Hepatocyte (in vitro differentiated cells): ENCODE results near the gene FAM153A.
"Not testable (repeated sequence)": the region's sequence is repeated elsewhere in the genome, so short reads cannot be mapped to it uniquely, and the experiment has no call there.

Source experiments
- EZH2 ChIP-seq: fragments of 200-600 bp; sonication (generic); IDR thresholded peaks from 2 replicates; pipeline ENCODE4 v1.6.1; 2016; ENCODE audit warnings: antibody characterized with exemption, mild to moderate bottlenecking, borderline replicate concordance
- EZH2phosphoT487 ChIP-seq: fragments of 200-600 bp; sonication (generic); IDR thresholded peaks from one replicate; pipeline ENCODE4 v1.6.1; 2018; ENCODE audit warnings: antibody characterized with exemption, mild to moderate bottlenecking, low read depth, moderate library complexity; ENCODE audit not compliant: unreplicated experiment, severe bottlenecking
- TF ChIP-seq, protein P1 (sequence below): fragments of 200-600 bp; sonication (generic); IDR thresholded peaks from 2 replicates; pipeline ENCODE4 v1.5.1; 2016; ENCODE audit warnings: antibody characterized with exemption, mild to moderate bottlenecking; ENCODE audit not compliant: poor library complexity

DNA sequence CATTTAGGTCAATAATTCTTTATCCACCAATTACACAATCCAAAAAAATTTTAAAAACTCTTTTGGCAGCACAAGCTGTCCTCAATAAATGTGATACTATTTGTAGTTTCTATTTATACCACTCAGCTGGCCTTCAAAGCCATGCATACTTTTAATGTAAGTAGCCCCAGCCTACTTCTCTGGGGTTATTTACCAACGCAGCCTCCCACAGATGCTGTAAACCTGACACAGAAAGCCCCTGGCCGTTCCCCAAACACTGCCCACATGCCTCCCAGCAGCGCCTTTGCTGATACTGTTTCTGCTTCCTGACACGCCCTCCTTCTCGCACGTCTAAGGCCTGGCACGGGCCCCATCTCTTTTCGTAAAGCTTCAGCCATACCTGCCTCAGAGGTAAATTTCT is 62.7 kb downstream of the FAM153A start:
- TF ChIP-seq, protein P1, sequence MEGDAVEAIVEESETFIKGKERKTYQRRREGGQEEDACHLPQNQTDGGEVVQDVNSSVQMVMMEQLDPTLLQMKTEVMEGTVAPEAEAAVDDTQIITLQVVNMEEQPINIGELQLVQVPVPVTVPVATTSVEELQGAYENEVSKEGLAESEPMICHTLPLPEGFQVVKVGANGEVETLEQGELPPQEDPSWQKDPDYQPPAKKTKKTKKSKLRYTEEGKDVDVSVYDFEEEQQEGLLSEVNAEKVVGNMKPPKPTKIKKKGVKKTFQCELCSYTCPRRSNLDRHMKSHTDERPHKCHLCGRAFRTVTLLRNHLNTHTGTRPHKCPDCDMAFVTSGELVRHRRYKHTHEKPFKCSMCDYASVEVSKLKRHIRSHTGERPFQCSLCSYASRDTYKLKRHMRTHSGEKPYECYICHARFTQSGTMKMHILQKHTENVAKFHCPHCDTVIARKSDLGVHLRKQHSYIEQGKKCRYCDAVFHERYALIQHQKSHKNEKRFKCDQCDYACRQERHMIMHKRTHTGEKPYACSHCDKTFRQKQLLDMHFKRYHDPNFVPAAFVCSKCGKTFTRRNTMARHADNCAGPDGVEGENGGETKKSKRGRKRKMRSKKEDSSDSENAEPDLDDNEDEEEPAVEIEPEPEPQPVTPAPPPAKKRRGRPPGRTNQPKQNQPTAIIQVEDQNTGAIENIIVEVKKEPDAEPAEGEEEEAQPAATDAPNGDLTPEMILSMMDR: not testable (repeated sequence)
- not testable (repeated sequence) for TF ChIP-seq EZH2, EZH2phosphoT487
